ENCODE data around the gene ALCAM. TPM values are rescaled to one million over a fixed set of nuclear protein-coding genes. Genes with fewer than 3 reads are reported as not detected.

ALCAM gene
- total RNA-seq, 4 donors from 2014 or later = 9.4 to 25.9 (median 16.6) TPM

GRCh38 chr3:105572501-105572900 is 205.8 kb downstream of the ALCAM start:
- no peak overlapping the region for H3K27ac ChIP-seq
- H3K9me3 ChIP-seq = no peaks in the 10 kb centered on the region
- 87 to 92% methylated on average over 6 of the region's 6 CpGs for WGBS, 2 donors (ENCODE audit: low coverage in 1 of 2)
- peaks cover 0 to 8% (median 0%) of the 10 kb centered on the region in 4 donors for H3K36me3 ChIP-seq
- H3K4me1 ChIP-seq = no peaks in the 10 kb centered on the region
- no peak for TF ChIP-seq POLR2AphosphoS5 (IDR thresholded peaks at IDR 0.05)
- no peak for TF ChIP-seq EP300 (IDR thresholded peaks at IDR 0.05; ENCODE audit: low read depth)
- TF ChIP-seq CTCF (IDR thresholded peaks at IDR 0.05) = no peak
- no peak for TF ChIP-seq POLR2A (IDR thresholded peaks at IDR 0.05)
- no peak overlapping the region for H3K4me3 ChIP-seq
- no peak for DNase-seq
- in situ Hi-C loops (cut with MboI; ENCODE audit: low pct_ligation_motif_present in 1 of 4, low pct_unique_long_range_greater_than_20kb in 1 of 4, low sequenced_read_pairs in 3 of 4) = no loop called here
- intact Hi-C loops (cut with DNase I; ENCODE audit: low total_unique reads) = no loop called here
- H3K27me3 ChIP-seq = no peaks in the 10 kb centered on the region

GRCh38 chr3:105579439-105579838 is 212.7 kb downstream of the ALCAM start:
- Histone ChIP-seq H3K27me3 (no peaks in the 10 kb centered on the region), H3K4me3 (no peak overlapping the region), H3K9me3 (no peaks in the 10 kb centered on the region), H3K27ac (no peak overlapping the region), H3K36me3 (no peaks in the 10 kb centered on the region), H3K4me1 (no peaks in the 10 kb centered on the region)
- intact Hi-C loops (cut with DNase I; ENCODE audit: low total_unique reads) = no loop called here
- DNase-seq = no peak
- 71 to 91% methylated on average over 1 of the region's 1 CpG for WGBS, 2 donors (ENCODE audit: low coverage in 1 of 2)
- TF ChIP-seq POLR2AphosphoS5 (IDR thresholded peaks at IDR 0.05) = no peak
- in situ Hi-C loops (cut with MboI; ENCODE audit: low pct_ligation_motif_present in 1 of 4, low pct_unique_long_range_greater_than_20kb in 1 of 4, low sequenced_read_pairs in 3 of 4) = no loop called here

- H3K27me3 ChIP-seq = no peaks in the 10 kb centered on the region
- intact Hi-C loops (cut with DNase I; ENCODE audit: low total_unique reads) (no loop called here), in situ Hi-C loops (cut with MboI; ENCODE audit: low pct_ligation_motif_present in 1 of 4, low pct_unique_long_range_greater_than_20kb in 1 of 4, low sequenced_read_pairs in 3 of 4) (no loop called here)
- DNase-seq = no peak
- H3K4me1 ChIP-seq = no peaks in the 10 kb centered on the region
- H3K4me3 ChIP-seq = no peak overlapping the region
- WGBS, 2 donors (ENCODE audit: low coverage in 1 of 2) = 49 to 56% methylated on average over 3 to 7 of the region's 7 CpGs
- no peak for TF ChIP-seq POLR2AphosphoS5 (IDR thresholded peaks at IDR 0.05)
- TF ChIP-seq CTCF (IDR thresholded peaks at IDR 0.05) = no peak
- no peak for TF ChIP-seq EP300 (IDR thresholded peaks at IDR 0.05; ENCODE audit: low read depth)
- TF ChIP-seq POLR2A (IDR thresholded peaks at IDR 0.05) = no peak
- H3K27ac ChIP-seq = no peak overlapping the region
- no peaks in the 10 kb centered on the region for H3K36me3 ChIP-seq
- H3K9me3 ChIP-seq = no peaks in the 10 kb centered on the region
Observed at GRCh38 chr3:105580296-105580965, 213.7 kb downstream of the ALCAM start.

- intact Hi-C loops (cut with DNase I; ENCODE audit: low total_unique reads) (no loop called here), in situ Hi-C loops (cut with MboI; ENCODE audit: low pct_ligation_motif_present in 1 of 4, low pct_unique_long_range_greater_than_20kb in 1 of 4, low sequenced_read_pairs in 3 of 4) (no loop called here)
- no peaks in the 10 kb centered on the region for H3K9me3 ChIP-seq
- WGBS, 2 donors (ENCODE audit: low coverage in 1 of 2) = 84 to 91% methylated on average over 6 of the region's 6 CpGs
- no peak for DNase-seq
- no peaks in the 10 kb centered on the region for H3K36me3 ChIP-seq
- no peak overlapping the region for H3K27ac ChIP-seq
- H3K4me3 ChIP-seq = no peak overlapping the region
- H3K27me3 ChIP-seq = no peaks in the 10 kb centered on the region
- no peak for TF ChIP-seq POLR2AphosphoS5 (IDR thresholded peaks at IDR 0.05)
- H3K4me1 ChIP-seq = no peaks in the 10 kb centered on the region
Observed at GRCh38 chr3:105582015-105582414, 215.3 kb downstream of the ALCAM start.

- Histone ChIP-seq H3K4me3 (no peak overlapping the region), H3K27me3 (no peaks in the 10 kb centered on the region), H3K36me3 (no peaks in the 10 kb centered on the region), H3K4me1 (no peaks in the 10 kb centered on the region), H3K9me3 (no peaks in the 10 kb centered on the region), H3K27ac (no peak overlapping the region)
- TF ChIP-seq POLR2AphosphoS5 (IDR thresholded peaks at IDR 0.05) (no peak), POLR2A (IDR thresholded peaks at IDR 0.05) (no peak), EP300 (IDR thresholded peaks at IDR 0.05; ENCODE audit: low read depth) (no peak), CTCF (IDR thresholded peaks at IDR 0.05) (no peak)
- intact Hi-C loops (cut with DNase I; ENCODE audit: low total_unique reads) (no loop called here), in situ Hi-C loops (cut with MboI; ENCODE audit: low pct_ligation_motif_present in 1 of 4, low pct_unique_long_range_greater_than_20kb in 1 of 4, low sequenced_read_pairs in 3 of 4) (no loop called here)
- no peak for DNase-seq
- 81 to 86% methylated on average over 3 of the region's 3 CpGs for WGBS, 2 donors (ENCODE audit: low coverage in 1 of 2)
Observed at GRCh38 chr3:105584003-105584790, 217.5 kb downstream of the ALCAM start.

All from transverse colon (tissue), 4 donors.